Muscle layer of duodenum (tissue), 2 donors: Measurements from ENCODE around the gene STN1.
A peak's percentile ranks its signal among the peaks of the same experiment; 100 is the strongest.

ENCODE experiments used
- H3K27ac ChIP-seq: one replicate; pipeline ENCODE4 v1.7.0; 2013; ENCODE audit warnings: mild to moderate bottlenecking, low read length
- H3K27me3 ChIP-seq: one replicate; pipeline ENCODE4 v1.7.0; 2013; ENCODE audit warnings: low read depth, mild to moderate bottlenecking, control low read depth, low read length
- H3K36me3 ChIP-seq, 2 donors: one replicate each; pipeline ENCODE4 v1.7.0; 2013; ENCODE audit warnings: low read length in 2 of 2, control low read depth in 1 of 2, mild to moderate bottlenecking in 1 of 2; ENCODE audit not compliant: insufficient read depth in 2 of 2, control insufficient read depth in 1 of 2
- H3K4me1 ChIP-seq, 2 donors: one replicate each; pipeline ENCODE4 v1.7.0; 2013; ENCODE audit warnings: low read length in 2 of 2, mild to moderate bottlenecking in 2 of 2, control low read depth in 1 of 2, moderate library complexity in 1 of 2; ENCODE audit not compliant: insufficient read depth in 2 of 2, control insufficient read depth in 1 of 2
- H3K4me3 ChIP-seq, 2 donors: one replicate each; pipeline ENCODE4 v1.7.0; 2013; ENCODE audit warnings: low read length in 2 of 2, low read depth in 1 of 2, mild to moderate bottlenecking in 1 of 2
- H3K9me3 ChIP-seq, 2 donors: one replicate each; pipeline ENCODE4 v1.7.0; 2013; ENCODE audit warnings: low read length in 2 of 2, control low read depth in 1 of 2, mild to moderate bottlenecking in 1 of 2; ENCODE audit not compliant: control insufficient read depth in 1 of 2
- donor health status: healthy.

The STN1 gene

DNA sequence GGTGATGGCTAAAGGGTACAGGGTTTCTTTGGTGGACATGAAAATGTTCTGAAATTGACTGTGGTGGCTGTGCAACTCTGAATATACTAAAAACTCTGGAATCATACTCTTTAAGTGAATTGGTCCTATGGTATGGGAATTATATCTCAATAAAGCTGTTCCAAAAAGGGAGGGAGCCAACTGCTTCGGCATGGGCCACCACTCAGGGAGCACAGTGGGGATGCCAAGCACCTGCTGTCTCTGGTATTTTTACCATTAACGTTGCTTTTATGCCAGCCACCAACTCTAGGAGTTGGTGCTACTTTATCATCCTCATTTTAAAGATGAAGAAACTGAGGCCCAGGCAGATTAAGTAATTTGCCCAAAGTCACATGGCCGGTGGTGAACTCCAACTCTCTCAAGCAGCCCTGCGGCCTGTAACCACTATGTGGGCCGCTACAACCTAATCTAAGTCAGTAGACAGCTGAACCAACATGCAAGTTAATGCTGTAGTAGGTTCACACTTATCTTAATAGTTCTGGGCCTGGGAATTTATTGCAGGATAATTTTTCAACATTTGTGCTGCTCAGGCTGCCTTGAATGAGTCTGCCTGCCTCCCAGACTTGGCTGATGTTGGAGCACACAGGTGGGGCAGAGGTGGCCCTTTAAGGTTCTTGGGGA, 83.4 kb downstream of the STN1 start:
- Histone ChIP-seq H3K9me3 (no peaks in the 10 kb centered on the region), H3K36me3 (no peaks in the 10 kb centered on the region), H3K27me3 (no peaks in the 10 kb centered on the region), H3K4me3 (no peak overlapping the region), H3K4me1 (peaks cover 25 to 27% of the 10 kb centered on the region in 2 donors), H3K27ac (peak overlapping the region; percentile 44)

DNA sequence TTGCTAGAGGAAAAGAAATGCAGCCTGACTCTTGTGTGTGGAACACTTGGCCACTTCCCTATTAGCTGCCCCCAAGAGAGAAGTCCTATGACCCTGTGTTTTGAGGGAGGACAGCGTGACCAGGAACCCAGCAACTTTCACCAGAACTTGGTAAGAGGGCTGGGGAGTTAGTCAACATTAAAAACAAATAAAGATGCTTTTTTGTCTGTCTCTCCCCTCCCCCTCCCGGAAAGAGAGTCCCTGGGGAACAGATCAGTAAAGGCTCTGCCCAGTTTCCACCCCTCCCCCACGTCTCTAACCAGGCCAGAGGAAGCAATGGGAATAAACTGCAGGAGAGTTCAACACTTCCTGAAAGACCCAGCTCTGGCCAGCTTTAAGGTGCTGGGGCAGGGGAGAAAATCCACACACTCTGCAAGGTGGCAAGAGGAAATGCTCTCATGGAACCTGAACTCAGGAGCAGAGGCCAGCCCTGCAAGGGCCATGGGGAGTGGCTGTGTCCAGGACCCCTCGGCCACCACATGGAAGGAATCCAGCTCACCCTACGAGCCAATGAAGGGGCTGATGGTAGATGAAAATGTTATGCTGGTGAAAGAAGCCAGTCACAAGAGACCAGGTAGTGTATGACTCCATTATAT, 84.1 kb downstream of the STN1 start:
- H3K9me3 ChIP-seq, result no peaks in the 10 kb centered on the region
- no peak overlapping the region for H3K4me3 ChIP-seq
- peak overlapping the region; percentile 44 for H3K27ac ChIP-seq
- no peaks in the 10 kb centered on the region for H3K27me3 ChIP-seq
- H3K4me1 ChIP-seq, result peaks cover 27 to 30% of the 10 kb centered on the region in 2 donors
- H3K36me3 ChIP-seq, result no peaks in the 10 kb centered on the region

DNA sequence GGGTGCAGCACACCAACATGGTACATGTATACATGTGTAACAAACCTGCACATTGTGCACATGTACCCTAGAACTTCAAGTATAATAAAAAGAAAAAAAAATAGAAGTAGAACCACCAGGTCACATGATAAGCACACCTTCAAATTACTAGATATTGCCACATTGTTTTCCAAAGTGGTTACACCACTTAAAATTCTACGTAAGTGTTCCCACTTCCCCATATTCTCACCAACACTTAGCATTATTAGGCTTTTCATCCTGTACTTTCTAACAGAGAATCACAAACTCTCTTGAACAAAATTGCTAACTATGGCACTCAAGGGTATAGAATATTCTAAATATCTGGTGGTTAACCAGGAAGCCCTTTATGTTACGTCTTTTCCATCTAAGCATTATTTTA, 85.2 kb downstream of the STN1 start:
- Histone ChIP-seq H3K27ac (no peak overlapping the region), H3K36me3 (no peaks in the 10 kb centered on the region), H3K9me3 (no peaks in the 10 kb centered on the region), H3K4me1 (peaks cover 24 to 28% of the 10 kb centered on the region in 2 donors), H3K27me3 (no peaks in the 10 kb centered on the region), H3K4me3 (no peak overlapping the region)
